AML-193 (cell line): ENCODE measurements around the gene FGD6.
"Not testable (repeated sequence)": the region's sequence is repeated elsewhere in the genome, so short reads cannot be mapped to it uniquely, and the experiment has no call there.

Experiments
- DNase-seq, 2 experiments: peaks; one replicate each; lab custom pipeline; 2025; lab: John Stamatoyannopoulos, UW

The FGD6 gene

DNA sequence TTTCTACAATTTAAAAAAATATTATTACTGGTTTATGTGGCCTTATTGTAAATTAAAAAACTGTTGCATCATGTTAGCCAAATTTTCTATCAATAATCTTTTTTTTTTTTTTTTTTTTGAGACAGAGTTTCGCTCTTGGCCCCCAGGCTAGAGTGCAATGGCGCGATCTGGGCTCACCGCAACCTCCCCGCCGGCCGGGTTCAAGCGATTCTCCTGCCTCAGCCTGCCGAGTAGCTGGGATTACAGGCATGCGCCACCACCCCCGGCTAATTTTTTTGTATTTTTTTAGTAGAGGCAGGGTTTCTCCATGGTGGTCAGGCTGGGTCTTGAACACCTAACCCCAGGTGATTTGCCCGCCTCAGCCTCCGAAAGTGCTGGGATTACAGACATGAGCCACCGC is 16.9 kb upstream of the FGD6 start:
- DNase-seq = not testable (repeated sequence)

DNA sequence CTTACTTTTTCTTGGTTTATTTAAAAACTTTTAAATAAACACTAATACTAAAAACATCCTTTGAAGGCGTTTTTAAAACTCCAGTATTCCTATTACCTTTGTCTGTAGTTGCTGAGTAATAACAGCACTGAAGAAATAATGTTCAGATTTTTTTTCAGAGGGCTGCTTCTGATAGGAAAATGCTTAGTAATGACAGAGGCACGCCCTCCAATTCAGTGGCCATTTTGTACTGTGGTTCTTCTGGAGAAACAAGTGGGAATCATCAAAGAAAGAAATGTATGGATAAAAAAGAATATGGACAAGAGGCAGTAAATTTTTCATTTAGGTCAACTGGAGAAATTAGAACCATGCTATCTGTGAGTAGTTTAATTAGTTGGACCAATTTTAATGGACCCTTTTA is 13.9 kb upstream of the FGD6 start:
- no peak for DNase-seq

DNA sequence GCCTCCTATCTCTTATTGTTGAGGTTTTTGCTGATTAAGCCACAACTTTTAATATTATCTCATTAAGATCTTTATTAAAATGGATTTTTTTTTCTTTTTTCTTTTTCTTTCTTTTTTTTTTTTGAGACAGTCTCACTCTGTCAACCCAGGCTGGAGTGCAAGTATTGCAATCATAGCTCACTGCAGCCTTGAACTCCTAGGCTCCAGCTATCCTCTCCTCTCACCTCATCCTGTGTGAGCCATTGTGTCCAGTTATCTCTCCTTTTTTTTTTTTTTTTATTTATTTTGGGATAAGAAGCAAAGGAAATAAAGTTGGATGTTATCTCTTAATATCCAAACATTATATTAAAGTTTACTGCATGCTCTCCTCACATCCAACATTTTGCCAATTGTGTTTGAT is 13.0 kb upstream of the FGD6 start:
- no peak for DNase-seq

DNA sequence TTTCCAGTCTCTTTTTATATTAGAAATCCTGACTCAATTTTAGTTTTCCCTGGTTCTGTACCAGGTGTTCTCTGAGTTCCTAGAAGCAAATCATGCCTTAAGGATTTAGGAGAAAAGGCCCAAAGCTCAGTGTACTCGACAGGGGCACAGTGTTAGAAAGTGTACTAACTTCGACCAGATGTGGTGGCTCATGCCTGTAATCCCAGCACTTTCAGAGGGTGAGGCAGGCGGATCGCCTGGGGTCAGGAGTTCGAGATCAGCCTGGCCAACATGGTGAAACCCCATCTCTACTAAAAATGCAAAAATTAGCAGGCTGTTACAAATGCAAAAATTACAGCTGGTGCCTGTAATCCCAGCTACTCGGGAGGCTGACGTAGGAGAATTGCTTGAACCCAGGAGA is 12.4 kb upstream of the FGD6 start:
- no peak for DNase-seq

DNA sequence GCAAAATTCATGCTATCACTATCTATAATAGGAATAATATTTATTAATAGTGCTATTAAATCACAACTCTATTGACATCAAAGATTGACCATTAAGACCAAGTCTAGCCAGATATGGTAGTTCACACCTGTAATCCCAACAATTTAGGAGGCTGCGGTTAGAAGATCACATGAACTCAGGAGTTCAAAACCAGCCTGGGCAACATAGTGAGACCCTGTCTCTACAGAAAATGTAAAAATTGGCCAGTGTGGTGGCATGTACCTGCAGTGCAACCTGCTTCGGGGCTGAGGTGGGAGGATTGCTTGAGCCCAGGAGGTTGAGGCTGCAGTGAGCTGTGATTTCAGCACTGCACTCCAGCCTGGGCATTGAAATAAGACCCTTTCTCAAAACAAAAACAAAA is 11.3 kb upstream of the FGD6 start:
- DNase-seq = no peak

DNA sequence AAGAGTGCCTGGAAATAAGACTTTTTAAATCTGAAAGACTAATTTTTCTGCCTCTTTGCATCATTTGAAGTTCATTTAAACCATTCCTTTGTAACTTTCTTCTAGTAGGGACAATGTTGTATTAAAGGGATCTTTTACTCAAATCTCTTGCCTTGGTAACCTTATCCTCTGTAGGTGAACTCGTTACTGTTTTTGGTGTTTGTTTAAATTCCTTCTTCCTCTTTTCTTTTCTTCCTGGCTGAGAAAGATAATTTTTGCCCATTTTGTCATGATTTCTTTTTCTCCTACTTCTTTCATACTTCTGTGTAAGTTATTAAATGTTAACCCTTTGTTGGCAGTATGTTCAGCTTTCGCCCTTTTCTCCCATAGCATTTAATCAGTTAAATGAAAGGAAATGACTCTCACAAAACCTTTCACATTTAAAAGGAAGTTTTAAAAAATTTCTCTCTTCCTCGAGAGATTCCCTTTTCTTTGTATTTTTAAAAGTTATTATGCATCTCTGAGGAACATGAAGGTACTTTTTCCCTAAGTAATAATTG is 10.6 kb upstream of the FGD6 start:
- DNase-seq = no peak

DNA sequence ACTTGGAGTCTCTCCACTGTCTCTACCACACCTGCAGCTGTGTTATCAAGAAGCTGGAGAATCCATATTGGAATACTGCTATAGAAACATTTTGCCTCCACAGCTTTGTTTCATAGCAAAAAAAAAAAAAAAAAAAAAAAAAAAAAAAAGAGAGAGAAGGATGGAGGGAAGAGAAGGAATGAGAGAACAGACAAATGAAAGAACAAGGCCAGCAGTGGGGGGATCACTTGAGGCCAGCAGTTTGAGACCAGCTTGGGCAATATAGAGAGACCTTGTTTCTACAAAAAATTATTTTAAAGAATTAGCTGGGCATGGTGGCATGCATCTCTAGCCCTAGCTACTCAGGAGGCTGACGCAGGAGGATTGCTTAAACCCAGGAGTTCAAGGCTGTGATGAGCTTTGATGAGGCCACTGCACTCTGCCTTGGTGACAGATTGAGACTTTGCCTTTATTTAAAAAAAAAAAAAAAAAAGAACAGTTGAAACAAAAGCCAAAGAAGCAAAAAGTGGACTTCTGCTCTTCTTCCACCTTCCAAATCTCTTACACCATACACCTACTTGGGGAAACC is 8.5 kb upstream of the FGD6 start:
- no peak for DNase-seq

DNA sequence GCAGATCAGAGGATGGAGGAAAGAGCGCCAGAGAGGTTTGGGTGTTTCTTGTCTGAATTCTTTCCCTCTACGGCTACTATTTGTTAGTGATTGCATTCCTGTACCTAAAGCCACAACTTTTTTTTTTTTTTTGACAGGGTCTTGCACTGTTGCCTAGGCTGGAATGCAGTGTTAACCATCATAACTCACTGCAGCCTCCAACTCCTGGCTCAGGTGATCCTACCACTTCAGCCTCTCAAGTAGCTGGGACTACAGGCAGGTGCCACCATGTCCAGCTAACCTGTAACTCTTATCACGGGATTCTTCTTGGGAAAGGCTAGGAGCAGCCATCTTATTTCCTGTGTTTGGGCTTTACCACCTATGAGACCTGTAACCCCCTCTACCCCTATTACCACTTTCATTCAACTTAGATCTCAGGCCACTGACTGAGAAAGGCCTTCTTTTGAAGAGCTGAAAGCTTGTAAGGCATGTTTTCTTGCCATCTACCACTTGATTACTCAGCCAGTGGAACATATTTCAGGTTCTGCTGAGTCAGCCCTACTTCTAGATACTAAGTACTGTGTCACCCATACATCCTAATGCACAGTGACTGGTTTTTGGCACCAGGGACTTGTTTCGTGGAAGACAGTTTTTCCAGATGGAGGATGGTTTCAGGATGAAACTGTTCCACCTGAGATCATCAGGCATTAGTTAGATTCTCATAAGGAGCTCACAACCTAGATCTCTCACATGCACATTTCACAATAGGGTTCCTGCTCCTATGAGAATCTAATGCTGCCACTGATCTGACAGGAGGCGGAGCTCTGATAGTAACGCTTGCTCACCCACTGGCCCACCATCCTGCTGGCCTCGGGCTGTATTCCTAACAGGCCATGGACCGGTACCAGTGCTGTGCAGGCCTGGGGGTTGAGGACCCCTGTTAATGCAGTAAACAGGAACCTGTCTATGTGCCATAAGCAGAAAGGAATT is 7.2 kb upstream of the FGD6 start:
- DNase-seq = no peak

DNA sequence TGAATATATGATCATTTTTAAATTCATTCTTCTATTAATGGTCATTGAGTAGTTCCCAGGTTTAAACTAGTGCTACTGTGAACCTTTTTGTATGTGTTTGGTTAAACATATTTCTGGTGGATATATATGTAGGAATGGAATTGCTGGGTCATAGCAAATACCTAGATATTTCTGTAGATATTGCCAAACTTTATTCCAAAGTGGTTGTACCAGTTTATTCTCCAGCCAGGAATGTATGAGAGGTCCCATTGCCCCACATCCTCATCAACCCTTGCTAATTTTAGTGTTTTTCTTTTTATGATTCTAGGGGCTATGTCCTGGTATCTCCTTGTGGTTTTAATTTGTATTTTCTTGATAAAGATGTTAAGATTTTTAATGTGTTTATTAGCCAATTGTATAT is 3.5 kb upstream of the FGD6 start:
- DNase-seq = no peak

DNA sequence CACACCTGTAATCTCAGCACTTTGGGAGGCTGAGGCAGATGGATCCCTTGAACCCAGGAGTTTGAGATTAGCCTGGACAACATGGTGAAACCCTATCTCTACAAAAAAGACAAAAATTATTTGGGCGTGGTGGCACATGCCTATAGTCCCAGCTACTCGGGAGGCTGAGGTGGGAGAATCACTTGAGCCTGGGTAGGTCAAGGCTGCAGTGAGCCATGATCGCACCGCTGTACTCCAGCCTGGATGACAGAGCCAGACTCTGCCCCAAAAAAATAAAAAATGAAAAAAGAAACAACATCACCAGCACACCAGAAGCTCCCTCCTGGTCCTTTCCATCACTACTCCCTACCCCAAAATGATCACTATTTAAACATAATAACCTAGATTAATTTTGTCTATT is 2.9 kb upstream of the FGD6 start:
- no peak for DNase-seq

DNA sequence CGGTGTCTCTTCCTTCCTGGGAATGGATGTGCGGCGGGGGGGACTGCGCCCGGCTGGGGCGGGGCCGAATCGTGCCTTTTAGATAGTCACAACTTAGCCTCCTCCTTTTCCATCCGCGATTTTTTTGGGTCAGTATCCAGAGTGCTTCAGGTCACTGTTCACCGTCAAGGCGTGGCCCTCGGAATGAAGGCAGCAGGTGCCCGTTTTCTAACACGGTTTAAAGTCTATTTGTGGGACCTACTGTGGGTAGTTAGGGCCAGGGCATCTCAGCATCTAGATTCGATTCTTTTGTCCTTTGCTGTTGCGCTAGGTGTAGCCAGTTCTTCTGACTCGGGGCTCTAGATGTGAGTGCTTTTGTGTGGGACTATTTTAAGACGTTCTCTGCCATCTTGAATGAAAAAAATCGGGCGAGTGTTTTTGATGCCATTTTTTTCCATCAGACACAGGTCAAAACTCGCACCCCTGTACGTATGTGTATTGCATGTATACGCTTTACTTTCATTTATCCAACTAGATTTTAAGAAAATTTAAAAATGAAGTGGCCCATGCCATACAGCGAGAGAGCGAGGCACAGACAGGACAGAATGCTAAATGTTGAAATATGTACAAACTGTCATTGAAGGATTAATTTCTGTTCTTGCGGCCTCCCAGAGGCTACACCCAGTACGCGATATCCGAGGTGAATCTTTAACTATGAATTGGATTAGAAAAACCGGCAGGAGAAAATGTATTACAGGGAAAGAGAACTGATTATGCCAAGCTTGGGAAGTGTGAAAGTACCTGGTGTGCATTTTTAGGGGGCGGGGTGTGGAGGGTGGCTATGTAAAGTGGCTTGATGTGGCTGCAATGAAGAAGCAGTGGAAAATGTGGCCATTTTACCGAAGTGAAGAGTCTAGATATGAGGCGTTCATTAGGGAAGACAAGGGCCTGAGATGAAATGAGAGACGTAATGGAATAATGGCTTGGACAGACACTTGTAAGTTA is 1.2 kb upstream of the FGD6 start:
- peak; percentile 28 to 30 for DNase-seq

DNA sequence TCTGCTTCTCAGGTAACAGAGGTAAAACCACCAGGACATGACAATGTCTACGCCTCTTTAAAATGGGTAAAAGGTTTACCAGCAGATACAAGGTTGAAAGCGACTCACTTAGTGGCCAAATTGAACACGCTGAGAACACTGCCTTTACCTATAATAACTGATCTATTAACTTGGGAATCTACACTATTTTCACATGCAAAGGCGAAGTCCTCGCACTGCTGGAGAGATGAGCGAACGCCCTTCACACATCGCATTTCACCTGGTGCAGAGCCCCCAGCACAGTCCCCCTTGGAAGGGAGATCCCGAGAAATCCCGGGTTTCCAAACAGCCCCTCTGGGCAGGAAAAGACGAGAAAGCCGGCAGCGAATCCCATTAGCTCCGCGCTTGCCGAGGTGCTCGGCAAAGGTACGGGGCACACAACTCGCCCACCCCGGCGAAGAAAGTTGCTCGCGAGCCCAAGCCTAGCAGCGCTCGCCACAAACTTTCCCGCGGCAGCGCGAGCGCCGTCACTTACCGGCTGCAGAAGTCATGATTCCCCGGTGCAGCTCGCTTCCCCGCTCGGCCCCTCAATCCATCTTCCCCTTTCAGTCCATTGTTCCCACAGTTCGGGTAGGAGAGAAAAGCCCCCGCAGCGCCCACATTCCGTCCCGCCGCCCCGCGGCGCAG is 423 bp downstream of the FGD6 start:
- no peak for DNase-seq

DNA sequence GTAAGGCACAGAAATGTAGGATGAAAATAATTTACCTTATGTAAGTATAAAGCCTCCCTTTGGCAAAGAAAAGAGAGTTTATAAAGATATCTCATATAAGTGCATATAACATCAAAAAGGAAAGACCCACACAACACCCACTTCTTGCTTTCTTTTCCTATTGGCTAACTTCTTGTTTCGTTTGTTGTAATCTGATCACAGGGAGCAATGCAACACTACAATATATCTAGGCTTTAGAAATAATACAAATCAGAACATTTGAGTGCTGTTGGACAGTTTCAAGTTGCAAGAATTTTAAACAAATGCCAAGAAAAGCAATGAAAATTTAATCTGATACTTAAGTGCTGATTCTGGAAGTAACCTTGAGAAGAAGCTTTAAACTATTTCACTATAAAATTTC is 1.3 kb downstream of the FGD6 start:
- DNase-seq = peak in 1 of 2 experiments; percentile 7

DNA sequence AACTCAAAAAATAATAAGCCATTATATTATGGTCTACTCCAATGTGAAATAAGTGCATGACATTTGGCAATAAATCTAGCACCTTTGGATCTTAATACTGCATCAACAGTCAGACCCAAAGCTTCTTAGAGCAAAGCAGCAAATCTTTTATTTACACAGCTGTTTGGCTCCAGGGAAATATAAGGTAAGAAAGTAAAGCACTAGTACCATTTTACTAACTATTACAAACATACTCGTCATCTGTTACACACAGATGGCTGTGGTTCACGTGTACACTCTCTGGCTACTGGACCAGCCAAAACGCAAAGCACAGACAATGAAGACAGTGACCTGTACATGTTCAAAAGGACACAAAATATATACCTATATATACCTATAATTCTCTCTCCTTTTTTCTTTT is 2.8 kb downstream of the FGD6 start:
- DNase-seq = no peak

DNA sequence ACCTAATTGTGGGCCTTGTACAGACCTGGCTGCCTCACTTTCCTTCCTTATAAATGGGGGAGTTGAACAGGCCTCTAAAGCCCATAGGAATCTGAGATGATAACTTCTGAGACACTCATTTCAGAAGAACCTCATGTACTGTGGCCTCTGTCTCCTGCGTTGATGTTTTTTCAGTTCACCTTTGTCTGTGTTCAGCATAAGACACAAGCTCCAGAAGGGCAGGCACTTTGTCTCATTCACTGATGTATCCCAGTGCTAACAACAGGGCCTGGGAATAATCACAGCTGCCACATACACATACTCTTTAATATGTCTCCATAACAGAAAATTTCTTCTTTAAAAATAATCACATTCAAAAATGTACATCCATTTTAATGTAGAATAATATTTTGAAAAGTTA is 3.3 kb downstream of the FGD6 start:
- DNase-seq = no peak

DNA sequence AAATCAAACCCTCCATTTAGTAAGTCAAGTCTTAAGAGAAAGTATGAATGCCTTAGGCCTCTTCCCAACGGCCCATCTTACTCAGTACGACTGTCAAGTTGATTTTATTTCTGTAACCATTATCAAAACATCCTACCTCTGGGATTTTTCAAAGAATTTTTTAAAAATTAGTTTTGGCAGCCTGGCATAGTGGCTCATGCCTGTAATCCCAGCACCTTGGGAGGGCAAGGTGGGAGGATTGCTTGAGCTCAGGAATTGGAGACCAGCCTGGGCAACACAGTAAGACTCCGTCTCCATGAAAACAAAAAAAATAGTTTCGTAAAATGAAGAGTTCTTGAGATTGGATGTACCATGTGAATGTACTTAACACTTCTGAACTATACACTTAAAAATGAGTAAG is 4.1 kb downstream of the FGD6 start:
- no peak for DNase-seq

DNA sequence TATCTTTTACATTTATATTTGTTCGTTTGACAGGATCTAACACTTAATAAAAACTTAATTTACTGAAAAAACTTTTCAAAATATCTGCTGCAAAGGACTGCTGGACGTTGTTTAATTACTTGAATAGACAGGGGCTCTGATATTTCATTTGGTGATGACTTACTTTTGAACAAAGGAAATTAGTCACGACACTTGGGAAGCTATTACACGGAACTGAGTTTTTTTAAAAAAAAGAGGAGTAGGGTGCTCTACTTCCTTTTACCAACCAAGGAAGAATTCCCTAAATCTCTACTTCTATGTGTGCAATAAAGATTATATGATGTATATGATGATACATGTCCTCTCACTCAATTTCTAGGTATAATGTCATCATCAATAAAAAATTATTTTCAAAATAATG is 4.7 kb downstream of the FGD6 start:
- DNase-seq = no peak

DNA sequence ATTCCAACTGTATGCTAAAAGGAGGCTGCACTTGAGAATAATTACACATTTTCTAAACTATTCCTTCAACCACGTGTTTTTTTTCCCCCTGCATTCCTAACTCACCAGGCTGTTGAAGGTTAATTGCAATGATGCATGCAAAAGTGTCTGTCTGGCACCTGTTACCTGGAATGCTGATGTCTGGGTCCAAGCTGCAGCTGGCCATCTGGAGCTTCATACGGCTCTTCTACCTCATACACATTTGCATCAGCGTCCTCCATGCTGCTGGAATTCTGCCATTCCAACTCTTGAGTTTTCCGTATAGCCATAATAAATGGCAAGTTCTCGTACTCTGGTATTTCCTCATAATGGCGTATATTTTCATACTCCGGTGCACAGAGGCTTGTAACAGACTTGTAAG is 8.6 kb downstream of the FGD6 start:
- DNase-seq = no peak

DNA sequence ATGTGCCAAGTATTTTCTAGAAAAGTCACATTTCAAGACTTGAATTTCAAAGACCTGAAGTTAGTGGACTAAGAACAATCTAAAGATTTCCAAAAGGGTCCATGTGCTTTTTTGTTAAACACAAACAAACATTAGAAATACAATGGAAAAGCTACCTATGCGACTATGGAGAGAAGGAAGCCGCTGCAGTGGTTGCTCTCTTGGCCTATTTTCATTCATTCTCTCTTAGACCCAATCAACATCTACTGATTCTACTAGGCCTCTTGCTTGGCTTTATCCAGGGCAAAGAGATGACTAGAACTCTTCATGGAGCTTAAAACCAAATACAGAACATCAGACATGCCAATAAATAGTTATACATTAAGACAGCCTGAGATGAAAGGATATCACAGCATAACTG is 9.9 kb downstream of the FGD6 start:
- no peak for DNase-seq

DNA sequence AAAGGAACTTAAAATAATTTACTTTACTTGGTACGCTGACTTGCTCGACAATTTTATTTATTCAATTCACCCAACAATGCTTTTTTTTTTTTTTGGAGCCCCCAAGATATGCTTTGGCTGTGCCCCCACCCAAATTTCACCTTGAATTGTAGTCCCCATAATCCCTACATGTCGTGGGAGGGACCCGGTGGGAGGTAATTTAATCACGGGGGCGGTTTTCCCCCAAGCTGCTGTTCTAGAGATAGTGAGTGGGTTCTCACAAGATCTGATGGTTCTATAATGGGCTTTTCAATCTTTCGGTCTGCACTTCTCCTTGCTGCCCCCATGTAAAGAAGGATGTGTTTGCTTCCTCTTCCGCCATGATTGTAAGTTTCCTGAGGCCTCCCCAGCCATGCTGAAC is 10.4 kb downstream of the FGD6 start:
- no peak for DNase-seq

DNA sequence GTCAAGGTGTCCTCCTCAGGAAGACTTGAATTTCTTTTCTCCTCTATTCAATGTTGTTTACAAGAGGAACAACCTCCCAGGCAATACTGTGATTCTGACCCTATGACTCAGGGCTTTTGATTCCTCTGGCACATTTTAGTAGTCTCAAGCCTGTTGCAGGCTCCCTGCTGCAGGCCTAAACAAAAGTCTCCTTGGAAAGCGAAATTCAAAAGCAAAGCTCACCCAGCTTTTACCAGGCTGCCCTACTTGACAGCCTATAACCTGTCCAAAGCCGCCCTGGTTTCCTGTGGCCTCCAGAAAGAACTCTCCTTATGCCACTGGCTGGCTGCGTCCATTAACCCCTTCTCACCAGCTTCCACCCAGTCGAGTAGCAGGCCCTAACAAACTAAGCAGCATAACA is 11.6 kb downstream of the FGD6 start:
- no peak for DNase-seq
